Activated naive CD4-positive, alpha-beta T cell treated with anti-CD3 and anti-CD28 coated beads, Interleukin-2, amount 50 U/mL, for 24 hours (primary cell): ENCODE results near the gene TBX4.

Source experiments
- H3K27ac Mint-ChIP-seq: one replicate; pipeline ENCODE4 v1.8.0; 2021; ENCODE audit warnings: mild to moderate bottlenecking, mixed read lengths
- H3K27me3 Mint-ChIP-seq: one replicate; pipeline ENCODE4 v1.8.0; 2021; ENCODE audit warnings: mixed read lengths
- H3K36me3 Mint-ChIP-seq: one replicate; pipeline ENCODE4 v1.8.0; 2021; ENCODE audit warnings: mixed read lengths
- H3K4me1 Mint-ChIP-seq: one replicate; pipeline ENCODE4 v1.8.0; 2021; ENCODE audit warnings: mixed read lengths
- H3K4me3 Mint-ChIP-seq: one replicate; pipeline ENCODE4 v1.8.0; 2021; ENCODE audit warnings: mild to moderate bottlenecking, mixed read lengths
- H3K9me3 Mint-ChIP-seq: one replicate; pipeline ENCODE4 v1.8.0; 2021; ENCODE audit warnings: mixed read lengths

Gene TBX4

DNA sequence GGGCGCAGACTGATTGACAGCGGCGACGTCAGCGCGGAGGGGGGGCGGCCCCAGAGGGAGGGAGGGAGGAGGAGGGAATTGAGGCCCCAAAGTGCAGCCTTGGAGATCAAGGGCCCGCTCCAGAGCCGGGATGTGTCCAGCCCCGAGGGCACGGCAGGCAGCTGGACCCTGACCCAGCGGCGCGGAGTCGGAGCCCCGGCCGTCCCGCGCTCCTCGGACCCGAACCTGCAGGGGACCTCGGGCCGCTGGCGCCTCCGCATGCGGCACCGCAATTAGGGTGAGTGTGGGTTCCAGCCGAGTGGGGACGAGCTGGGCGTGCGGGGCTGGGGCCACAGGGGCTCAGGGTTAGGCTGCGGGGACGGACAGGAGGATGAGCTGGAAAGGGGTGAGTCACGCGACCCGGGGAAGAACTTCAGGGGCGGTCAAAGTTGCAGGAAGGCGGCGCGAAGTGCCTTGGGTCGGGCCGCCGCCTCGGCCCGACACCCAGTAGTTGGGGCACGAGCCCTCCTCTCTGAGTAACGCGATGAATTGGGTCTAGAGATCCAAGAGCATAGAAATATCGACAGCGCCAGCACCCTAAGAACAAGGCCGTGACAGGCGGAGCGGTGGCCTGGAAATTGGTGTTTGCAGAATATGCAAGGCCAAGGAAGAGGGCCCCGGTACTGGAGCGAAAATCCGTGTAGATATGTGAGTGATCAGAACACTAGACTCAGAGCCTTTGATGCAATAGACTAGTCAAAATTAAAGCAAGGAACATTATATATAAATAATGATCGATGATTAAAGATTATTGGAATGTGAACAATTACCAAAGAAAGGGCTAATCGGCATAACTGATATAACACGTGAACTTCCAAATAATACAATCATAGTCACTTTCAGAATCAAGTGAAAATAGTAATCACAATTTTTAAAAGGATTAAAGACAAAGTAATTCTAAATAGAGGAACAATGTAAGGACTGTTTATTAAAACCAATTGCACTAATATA is at the start of gene TBX4:
TBX4 (plus strand) TSS at position 122 of the 990 bp plus-strand sequence. CDS start 4,069 bp downstream, outside the sequence.
- H3K9me3 Mint-ChIP-seq = no peaks in the 10 kb centered on the region
- H3K4me3 Mint-ChIP-seq = peak within 1 kb of the TSS; percentile 68
- peaks cover 33% of the 10 kb centered on the region for H3K4me1 Mint-ChIP-seq
- no peak within 1 kb of the TSS for H3K27ac Mint-ChIP-seq
- H3K27me3 Mint-ChIP-seq = peaks cover 45% of the 10 kb centered on the region
- no peaks in the 10 kb centered on the region for H3K36me3 Mint-ChIP-seq

DNA sequence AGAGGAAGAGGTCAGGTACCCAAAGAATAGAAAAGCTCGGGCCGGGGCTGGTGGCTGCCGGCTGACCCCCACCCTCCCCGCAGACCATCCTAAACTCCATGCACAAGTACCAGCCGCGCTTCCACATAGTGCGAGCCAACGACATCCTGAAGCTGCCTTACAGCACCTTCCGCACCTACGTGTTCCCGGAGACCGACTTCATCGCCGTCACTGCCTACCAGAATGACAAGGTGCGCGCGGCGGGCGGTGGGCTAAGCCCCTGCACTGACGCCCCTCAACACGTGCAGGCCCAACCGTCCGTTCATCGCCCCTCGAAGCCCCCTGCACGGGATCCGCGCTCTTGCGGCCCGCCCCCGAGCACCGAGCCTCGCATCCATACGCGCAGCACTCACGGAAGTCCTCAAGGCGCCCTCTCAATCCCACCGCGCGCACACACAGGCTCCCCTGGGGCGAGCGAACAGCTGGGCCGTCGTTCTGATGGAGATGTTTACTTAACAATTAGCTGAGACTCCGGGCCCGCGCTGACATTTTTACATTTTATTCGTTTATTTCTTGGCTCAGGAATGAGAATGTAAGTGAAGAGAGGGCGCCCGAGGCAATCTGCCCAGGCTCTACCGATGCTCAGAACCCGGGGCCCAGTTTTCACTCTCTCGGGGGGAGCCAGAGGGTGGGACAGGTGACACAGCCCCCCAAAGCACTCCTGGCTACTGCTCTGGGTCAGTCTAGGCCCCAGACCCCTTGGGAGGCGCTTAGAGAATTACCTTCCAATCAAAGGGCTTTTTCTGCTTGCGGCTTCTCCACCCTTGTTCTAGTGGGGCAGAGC is 49.0 kb upstream of the TBX4 start:
- no peaks in the 10 kb centered on the region for H3K9me3 Mint-ChIP-seq
- peak overlapping the region; percentile 77 for H3K4me3 Mint-ChIP-seq
- H3K36me3 Mint-ChIP-seq = peaks cover 6% of the 10 kb centered on the region
- H3K27me3 Mint-ChIP-seq = peaks cover 54% of the 10 kb centered on the region
- peak overlapping the region; percentile 12 for H3K27ac Mint-ChIP-seq
- H3K4me1 Mint-ChIP-seq = peaks cover 36% of the 10 kb centered on the region

DNA sequence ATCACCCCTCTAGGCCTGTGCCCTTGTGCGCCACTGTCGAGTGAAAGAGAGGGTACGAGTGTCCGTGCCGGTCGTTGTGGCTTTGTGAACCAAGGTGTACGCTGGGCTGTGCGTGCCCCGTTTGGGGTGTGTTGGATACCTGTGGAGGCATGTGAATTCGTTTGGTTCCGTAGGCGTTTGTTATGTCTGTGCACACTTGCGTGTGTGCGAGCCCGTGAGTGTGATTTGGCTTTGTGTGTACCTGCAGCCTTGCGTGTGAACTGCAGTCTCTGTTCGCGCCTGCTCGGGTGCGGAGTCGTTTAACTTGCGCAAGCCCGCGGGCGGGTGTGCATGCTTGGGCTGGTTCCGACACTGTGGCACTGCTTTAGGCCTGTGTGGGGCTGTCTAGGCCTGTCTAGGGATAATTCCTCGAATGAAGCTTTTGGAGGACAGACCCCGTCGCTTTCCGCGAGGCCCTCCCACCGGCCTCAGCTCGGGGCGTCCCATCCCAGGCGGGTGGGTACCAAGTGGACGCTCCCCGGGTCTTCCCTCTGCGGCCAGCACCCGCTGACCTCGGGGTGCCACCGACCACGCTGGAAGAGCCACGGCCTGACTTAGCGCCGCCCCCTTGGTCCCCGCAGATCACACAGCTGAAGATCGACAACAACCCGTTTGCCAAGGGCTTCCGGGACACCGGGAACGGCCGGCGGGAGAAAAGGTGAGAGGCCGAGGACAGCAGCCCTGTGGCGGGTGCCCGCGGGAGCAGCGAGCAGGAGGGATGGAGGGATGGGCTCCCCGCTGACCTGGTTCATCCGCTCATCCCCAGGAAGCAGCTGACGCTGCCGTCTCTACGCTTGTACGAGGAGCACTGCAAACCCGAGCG is 48.2 kb upstream of the TBX4 start:
- Mint-ChIP-seq H3K27ac (no peak overlapping the region), H3K4me3 (peak overlapping the region; percentile 77)

DNA sequence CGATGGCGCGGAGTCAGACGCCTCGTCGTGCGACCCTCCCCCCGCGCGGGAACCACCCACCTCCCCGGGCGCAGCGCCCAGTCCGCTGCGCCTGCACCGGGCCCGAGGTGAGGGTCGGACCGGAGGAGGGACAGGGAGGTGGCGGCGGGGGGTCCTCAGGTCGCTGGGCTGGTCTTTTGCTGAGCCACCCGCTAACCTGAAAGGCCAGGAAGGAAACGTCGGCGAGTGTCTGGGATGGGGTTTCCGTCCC is 47.6 kb upstream of the TBX4 start:
- Mint-ChIP-seq H3K27ac (no peak overlapping the region), H3K36me3 (peaks cover 3% of the 10 kb centered on the region), H3K9me3 (no peaks in the 10 kb centered on the region), H3K4me3 (no peak overlapping the region), H3K27me3 (peaks cover 54% of the 10 kb centered on the region), H3K4me1 (peaks cover 35% of the 10 kb centered on the region)

More for the DNA sequence above, 48.2 kb upstream of the TBX4 start:
- Mint-ChIP-seq H3K9me3 (no peaks in the 10 kb centered on the region), H3K27me3 (peaks cover 55% of the 10 kb centered on the region), H3K36me3 (peaks cover 3% of the 10 kb centered on the region), H3K4me1 (peaks cover 35% of the 10 kb centered on the region)

DNA sequence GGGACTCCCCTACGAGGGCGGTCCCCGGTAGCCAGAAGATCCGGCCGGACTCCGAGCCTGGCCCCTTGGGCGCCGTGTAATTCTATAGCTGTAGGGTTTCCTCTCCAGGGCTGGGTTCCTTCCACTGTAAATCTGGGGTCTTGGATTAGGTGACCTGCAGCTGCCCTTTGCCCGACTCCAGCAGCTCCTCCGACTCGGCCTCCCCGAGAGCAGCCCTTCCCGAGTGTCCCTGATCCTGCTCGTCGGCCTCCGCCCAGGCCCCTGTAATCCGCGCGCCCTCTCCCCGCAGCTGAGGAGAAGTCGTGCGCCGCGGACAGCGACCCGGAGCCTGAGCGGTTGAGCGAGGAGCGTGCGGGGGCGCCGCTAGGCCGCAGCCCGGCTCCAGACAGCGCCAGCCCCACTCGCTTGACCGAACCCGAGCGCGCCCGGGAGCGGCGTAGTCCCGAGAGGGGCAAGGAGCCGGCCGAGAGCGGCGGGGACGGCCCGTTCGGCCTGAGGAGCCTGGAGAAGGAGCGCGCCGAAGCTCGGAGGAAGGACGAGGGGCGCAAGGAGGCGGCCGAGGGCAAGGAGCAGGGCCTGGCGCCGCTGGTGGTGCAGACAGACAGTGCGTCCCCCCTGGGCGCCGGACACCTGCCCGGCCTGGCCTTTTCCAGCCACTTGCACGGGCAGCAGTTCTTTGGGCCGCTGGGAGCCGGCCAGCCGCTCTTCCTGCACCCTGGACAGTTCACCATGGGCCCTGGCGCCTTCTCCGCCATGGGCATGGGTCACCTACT is 47.1 kb upstream of the TBX4 start:
- H3K27me3 Mint-ChIP-seq = peaks cover 57% of the 10 kb centered on the region
- peaks cover 39% of the 10 kb centered on the region for H3K4me1 Mint-ChIP-seq
- peaks cover 3% of the 10 kb centered on the region for H3K36me3 Mint-ChIP-seq
- no peaks in the 10 kb centered on the region for H3K9me3 Mint-ChIP-seq
- H3K4me3 Mint-ChIP-seq = no peak overlapping the region
- H3K27ac Mint-ChIP-seq = no peak overlapping the region

DNA sequence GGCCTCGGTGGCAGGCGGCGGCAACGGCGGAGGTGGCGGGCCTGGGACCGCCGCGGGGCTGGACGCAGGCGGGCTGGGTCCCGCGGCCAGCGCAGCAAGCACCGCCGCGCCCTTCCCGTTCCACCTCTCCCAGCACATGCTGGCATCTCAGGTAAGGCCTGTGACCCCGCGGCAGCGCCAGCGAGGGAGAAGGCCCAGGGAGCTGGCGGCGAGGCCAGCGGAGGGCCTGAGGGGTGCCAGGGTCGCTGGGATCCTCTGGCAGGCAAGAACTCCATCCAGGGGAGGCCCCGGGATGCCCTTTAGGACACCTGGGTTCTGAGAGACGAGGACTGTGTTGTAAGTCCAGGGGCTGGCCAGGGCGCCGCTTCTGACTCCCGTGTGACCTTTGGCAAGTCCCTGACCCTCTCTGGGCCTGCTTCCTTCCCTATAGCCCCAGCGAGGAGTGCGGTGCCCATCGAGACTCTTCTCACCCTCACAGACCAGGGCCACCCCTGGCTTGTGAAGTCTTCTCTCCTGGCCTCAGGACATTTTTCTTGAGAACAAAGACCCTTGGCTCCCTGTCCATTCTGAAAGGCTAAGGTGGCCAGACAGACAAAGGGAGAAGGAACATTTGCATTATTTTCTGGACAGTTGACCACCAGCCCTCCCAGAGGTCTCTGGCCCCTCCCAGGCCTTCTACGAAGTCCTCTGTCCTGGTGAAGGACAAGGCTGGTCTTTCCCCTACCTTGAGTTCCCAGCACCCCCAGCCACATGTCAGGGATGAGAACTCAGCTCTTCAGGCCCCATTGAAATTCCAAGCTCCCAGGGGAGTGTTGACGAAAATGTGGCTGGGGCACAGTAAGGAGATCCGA is 46.3 kb upstream of the TBX4 start:
- peaks cover 41% of the 10 kb centered on the region for H3K4me1 Mint-ChIP-seq

DNA sequence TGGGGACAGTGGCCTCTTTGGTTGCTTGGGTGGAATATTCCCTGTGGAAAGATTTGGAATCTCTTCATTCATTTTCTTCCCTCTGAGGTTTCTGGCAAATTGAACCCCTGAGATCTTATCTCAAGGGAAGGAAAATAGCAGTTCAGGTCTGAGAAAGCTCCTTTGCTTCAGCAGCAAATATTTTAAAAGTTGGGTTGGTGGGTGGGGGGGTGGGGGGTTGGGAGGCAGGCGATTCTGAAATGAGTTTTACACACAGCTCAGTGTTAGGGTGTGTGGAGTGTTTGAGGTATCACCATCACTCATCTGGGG is 45.7 kb upstream of the TBX4 start:
- Mint-ChIP-seq H3K4me3 (no peak overlapping the region), H3K27ac (no peak overlapping the region), H3K27me3 (peaks cover 54% of the 10 kb centered on the region)

More for the DNA sequence above, 46.3 kb upstream of the TBX4 start:
- peaks cover 3% of the 10 kb centered on the region for H3K36me3 Mint-ChIP-seq
- no peak overlapping the region for H3K4me3 Mint-ChIP-seq
- H3K9me3 Mint-ChIP-seq = no peaks in the 10 kb centered on the region
- H3K27ac Mint-ChIP-seq = no peak overlapping the region
- peaks cover 59% of the 10 kb centered on the region for H3K27me3 Mint-ChIP-seq

DNA sequence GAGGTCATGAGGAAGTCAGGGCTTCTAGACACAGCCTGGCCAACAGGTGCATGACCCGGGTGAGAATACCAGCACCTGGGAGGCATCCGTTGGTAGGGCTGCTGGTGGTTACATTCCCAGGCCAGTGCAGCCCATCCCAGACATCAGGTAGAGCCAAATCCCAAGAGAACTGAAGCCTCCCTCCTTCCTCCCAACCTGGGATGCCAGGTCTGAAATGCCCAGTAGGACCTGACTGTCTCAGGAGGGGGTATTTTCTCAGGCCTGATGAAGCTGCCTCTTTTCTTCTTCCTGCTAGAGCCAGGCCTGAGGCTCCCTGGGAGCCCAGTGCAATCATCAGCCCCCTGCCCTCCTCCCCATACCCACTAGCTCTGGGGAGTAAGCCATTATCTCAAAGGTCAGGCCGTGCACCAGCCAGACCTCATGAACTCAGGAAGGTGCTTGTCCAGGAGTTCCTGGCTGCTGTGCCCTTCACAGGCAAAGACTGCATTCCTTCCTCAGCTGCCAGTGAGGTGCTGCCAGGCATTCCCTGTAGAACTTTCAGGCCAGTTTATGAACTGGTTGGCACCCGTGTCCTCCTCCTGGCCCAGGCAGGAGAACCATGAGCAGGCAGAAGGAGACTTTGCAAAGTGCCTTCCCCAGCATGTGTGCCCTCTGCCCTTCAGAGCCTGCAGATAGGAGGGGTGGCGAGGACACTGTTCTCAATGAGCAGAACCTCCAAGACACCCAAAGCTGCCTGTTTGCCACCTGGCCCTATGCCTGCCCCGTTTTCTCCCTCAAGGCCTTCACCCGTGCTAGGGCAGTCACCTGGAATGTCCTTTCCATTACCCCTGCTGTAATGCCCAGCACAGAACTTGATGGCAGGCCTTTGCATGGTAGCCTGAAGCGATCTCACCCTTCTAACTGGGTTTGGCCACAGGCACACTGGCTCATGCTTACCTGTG is 45.0 kb upstream of the TBX4 start:
- Mint-ChIP-seq H3K36me3 (peaks cover 3% of the 10 kb centered on the region), H3K4me3 (no peak overlapping the region), H3K9me3 (no peaks in the 10 kb centered on the region), H3K27me3 (peaks cover 51% of the 10 kb centered on the region), H3K4me1 (peaks cover 35% of the 10 kb centered on the region), H3K27ac (no peak overlapping the region)

More for the DNA sequence above, 45.7 kb upstream of the TBX4 start:
- Mint-ChIP-seq H3K36me3 (peaks cover 3% of the 10 kb centered on the region), H3K4me1 (peaks cover 36% of the 10 kb centered on the region), H3K9me3 (no peaks in the 10 kb centered on the region)

DNA sequence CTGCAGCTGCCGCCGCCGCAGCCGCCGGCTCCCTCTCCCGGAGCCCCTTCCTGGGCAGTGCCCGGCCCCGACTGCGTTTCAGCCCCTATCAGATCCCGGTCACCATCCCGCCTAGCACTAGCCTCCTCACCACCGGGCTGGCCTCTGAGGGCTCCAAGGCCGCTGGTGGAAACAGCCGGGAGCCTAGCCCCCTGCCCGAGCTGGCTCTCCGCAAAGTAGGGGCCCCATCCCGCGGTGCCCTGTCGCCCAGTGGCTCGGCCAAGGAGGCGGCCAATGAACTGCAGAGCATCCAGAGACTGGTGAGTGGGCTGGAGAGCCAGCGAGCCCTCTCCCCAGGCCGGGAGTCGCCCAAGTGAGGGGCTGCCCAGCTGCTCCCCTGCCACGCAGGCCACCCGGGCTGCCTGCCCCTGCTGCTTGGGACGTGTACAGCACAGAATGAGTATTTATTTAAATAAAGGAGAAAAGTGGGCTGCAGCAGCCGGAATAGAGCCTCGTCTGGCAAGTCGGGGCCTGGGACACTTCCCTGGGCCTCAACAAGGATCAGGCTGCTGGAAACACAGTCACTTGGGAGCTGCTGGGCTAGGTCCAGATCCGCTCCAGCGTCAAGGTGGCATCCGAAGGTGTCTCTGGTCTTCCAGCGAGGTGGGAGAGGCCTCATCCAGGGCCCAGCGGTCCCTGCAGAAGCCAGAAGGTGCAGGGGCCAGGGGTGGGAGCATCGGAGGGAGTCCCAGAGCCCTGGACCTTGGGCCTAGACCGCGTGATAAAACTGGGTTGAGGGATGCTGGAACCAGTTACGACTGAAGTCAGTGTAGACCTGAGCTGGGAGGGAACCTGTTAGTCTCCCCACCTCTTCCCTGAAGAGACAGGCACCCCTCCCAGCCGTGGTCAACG is 43.8 kb upstream of the TBX4 start:
- H3K9me3 Mint-ChIP-seq = no peaks in the 10 kb centered on the region
- H3K27me3 Mint-ChIP-seq = peaks cover 40% of the 10 kb centered on the region
- peaks cover 25% of the 10 kb centered on the region for H3K4me1 Mint-ChIP-seq
- peak overlapping the region; percentile 76 for H3K4me3 Mint-ChIP-seq
- H3K27ac Mint-ChIP-seq = no peak overlapping the region
- H3K36me3 Mint-ChIP-seq = no peaks in the 10 kb centered on the region

DNA sequence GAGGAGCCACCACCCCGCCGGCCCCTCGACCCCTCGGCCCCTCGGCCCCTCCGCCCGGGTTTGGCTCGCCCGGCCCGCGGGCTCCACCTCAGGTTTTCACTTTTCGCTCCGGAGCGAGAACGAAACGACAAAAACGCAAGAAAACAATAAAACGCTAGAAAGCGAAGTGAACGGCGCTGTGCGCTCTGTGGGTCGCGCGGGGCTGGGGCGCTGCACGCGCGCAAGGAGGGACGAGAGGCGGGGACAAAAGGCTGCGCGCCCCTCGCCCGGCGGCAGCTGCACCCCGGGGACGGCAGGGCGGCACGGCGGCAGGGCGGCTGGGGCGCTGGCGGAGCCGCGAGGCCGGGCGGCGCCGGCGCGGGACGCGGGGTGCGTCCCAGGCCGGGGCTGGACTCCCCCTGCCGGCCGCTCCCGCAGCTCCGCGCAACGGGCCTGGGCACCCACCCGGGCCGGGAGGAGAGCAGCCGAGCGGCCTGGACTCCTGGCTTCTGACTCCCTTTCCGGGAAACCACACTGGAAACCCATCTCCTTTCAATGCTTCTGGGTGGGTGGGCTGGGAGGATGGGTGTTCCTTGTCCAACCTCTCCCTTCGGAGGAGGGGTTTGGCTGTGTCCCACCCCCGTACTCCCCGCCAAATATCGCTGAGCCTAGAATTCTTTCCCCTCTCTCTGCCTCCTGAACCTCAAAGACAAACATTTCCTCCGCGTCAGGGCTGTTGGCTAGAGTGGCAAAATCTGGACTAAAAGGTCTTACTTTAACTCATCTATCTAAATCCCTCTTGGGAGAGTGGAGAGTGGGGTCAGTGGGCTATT is 42.7 kb upstream of the TBX4 start:
- Mint-ChIP-seq H3K27ac (no peak overlapping the region), H3K36me3 (no peaks in the 10 kb centered on the region), H3K4me1 (peaks cover 16% of the 10 kb centered on the region), H3K4me3 (peak overlapping the region; percentile 81), H3K27me3 (peaks cover 34% of the 10 kb centered on the region), H3K9me3 (no peaks in the 10 kb centered on the region)

DNA sequence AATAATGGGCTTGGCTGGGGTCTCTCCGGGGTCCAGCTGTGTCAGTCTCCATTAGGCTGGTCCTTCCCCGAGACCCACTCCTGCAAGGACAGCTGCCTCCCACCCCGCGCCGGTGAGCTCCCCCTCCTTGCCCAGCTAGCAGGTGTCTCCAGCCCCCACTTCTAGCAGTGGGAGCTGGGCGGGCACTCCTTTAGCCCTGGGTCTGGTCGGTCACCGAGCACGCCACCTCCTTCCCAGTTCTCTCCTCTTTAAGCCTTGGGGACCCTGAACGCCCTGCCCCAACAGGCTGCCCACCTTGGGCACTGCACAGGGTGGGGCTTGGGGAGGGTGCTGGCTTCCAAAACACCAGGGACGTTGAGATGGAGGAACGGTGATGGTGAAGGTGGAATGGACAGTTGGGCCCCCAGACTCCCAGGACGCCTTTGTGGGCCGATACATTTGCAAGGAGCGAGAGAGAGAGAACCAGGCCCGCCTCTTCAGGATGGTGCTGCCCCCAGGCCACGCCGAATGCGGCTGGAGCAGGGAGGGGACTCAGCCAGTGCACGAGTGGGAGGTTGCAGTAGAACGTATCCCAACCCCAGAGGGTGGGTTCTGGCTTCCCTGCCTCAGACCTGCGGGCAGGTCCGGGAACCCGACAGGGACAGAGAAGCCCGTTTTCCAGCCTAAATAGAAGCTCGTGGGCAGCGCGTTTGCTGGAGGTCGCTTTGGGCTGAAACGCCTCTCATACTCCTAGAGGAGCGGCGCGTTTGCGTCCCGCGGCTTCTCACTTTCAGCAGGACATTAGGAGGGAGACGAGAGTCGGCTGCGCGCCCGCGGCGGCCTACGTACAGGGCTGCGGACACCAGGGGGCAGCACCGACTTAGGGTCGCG is 41.8 kb upstream of the TBX4 start:
- Mint-ChIP-seq H3K27me3 (peaks cover 33% of the 10 kb centered on the region), H3K9me3 (no peaks in the 10 kb centered on the region), H3K4me1 (peaks cover 16% of the 10 kb centered on the region), H3K4me3 (peak overlapping the region; percentile 81), H3K36me3 (no peaks in the 10 kb centered on the region), H3K27ac (no peak overlapping the region)
